NCI-H2081 treated with DMSO at 0.1 percent for 48 hours (cell line): ENCODE measurements around the gene GRIK4.

ENCODE experiments used
- DNase-seq: peaks from one replicate; lab custom pipeline; 2025; lab: John Stamatoyannopoulos, UW

GRIK4 gene

GRCh38 chr11:120883404-120884080, 372.0 kb downstream of the GRIK4 start:
- DNase-seq = no peak

- no peak for DNase-seq
Measured at GRCh38 chr11:120884154-120885020, 372.8 kb downstream of the GRIK4 start.

GRCh38 chr11:120890609-120891320, 379.2 kb downstream of the GRIK4 start:
- DNase-seq = no peak

GRCh38 chr11:120893440-120894201, 382.1 kb downstream of the GRIK4 start:
- DNase-seq = no peak

GRCh38 chr11:120894202-120894985, 382.8 kb downstream of the GRIK4 start:
- peak; percentile 19 for DNase-seq

GRCh38 chr11:120896687-120897086, 385.1 kb downstream of the GRIK4 start:
- DNase-seq = no peak

- no peak for DNase-seq
Measured at GRCh38 chr11:120898568-120898967, 387.0 kb downstream of the GRIK4 start.

GRCh38 chr11:120899720-120900119, 388.2 kb downstream of the GRIK4 start:
- DNase-seq = no peak

GRCh38 chr11:120900643-120901042, 389.1 kb downstream of the GRIK4 start:
- no peak for DNase-seq

- DNase-seq = no peak
Measured at GRCh38 chr11:120903686-120904085, 392.1 kb downstream of the GRIK4 start.

- DNase-seq = no peak
Measured at GRCh38 chr11:120904116-120904515, 392.6 kb downstream of the GRIK4 start.

GRCh38 chr11:120906766-120907165, 395.2 kb downstream of the GRIK4 start:
- DNase-seq = no peak

GRCh38 chr11:120907971-120908370, 396.4 kb downstream of the GRIK4 start:
- DNase-seq = no peak

- DNase-seq = no peak
Measured at GRCh38 chr11:120908461-120909181, 397.1 kb downstream of the GRIK4 start.

GRCh38 chr11:120909676-120910416, 398.3 kb downstream of the GRIK4 start:
- DNase-seq = no peak

- DNase-seq = no peak
Measured at GRCh38 chr11:120911943-120912342, 400.4 kb downstream of the GRIK4 start.

- DNase-seq = no peak
Measured at GRCh38 chr11:120912504-120912903, 401.0 kb downstream of the GRIK4 start.

GRCh38 chr11:120912915-120913314, 401.4 kb downstream of the GRIK4 start:
- no peak for DNase-seq

GRCh38 chr11:120914021-120914420, 402.5 kb downstream of the GRIK4 start:
- no peak for DNase-seq

GRCh38 chr11:120914601-120915000, 403.1 kb downstream of the GRIK4 start:
- no peak for DNase-seq
